CD8-positive, alpha-beta memory T cell (primary cell): ENCODE results near the gene IL17C. TPM values are rescaled to one million over a fixed set of nuclear protein-coding genes. Genes with fewer than 3 reads are reported as not detected.

Experiments used
- CTCF ChIA-PET: fragments of 350-600 bp; sonication (Branson Sonifier 250); formaldehyde crosslinking; loops from one replicate; lab custom pipeline; 2021; ENCODE audit warnings: antibody characterized with exemption; lab: Charles Lee
- POLR2A ChIA-PET: fragments of 350-600 bp; sonication (Branson Sonifier 250); formaldehyde crosslinking; loops from one replicate; lab custom pipeline; 2021; ENCODE audit warnings: antibody characterized with exemption; lab: Charles Lee
- DNase-seq, 5 donors: peaks; one replicate each; pipeline versions ENCODE4 v3.0.0 to v3.0.0-alpha.2; 2020 to 2022; ENCODE audit warnings: mixed read lengths in 1 of 5
- H3K27ac ChIP-seq: one replicate; pipeline ENCODE4 v1.7.0; 2013; ENCODE audit warnings: low read depth, mild to moderate bottlenecking, low read length, moderate library complexity
- H3K27me3 ChIP-seq: 2 replicates; pipeline ENCODE4 v1.7.0; 2013; ENCODE audit warnings: low read length, mild to moderate bottlenecking; ENCODE audit not compliant: insufficient read depth, poor library complexity, severe bottlenecking
- H3K36me3 ChIP-seq: 2 replicates; pipeline ENCODE4 v1.7.0; 2013; ENCODE audit warnings: mild to moderate bottlenecking, low read length, moderate library complexity; ENCODE audit not compliant: insufficient read depth
- H3K4me1 ChIP-seq: 2 replicates; pipeline ENCODE4 v1.7.0; 2013; ENCODE audit warnings: mild to moderate bottlenecking, low read length, moderate library complexity; ENCODE audit not compliant: insufficient read depth
- H3K4me3 ChIP-seq: 2 replicates; pipeline ENCODE4 v1.7.0; 2013; ENCODE audit warnings: mild to moderate bottlenecking, low read length
- H3K9me3 ChIP-seq: 2 replicates; pipeline ENCODE4 v1.7.0; 2013; ENCODE audit warnings: mild to moderate bottlenecking, low read length
- H3K27ac Mint-ChIP-seq, 8 donors: one replicate each; pipeline ENCODE4 v1.8.0; 2020 to 2021; ENCODE audit warnings: mixed read lengths in 8 of 8, mild to moderate bottlenecking in 6 of 8, inconsistent platforms in 3 of 8, moderate library complexity in 3 of 8
- H3K27me3 Mint-ChIP-seq, 2 donors: one replicate each; pipeline ENCODE4 v1.8.0; 2020 to 2021; ENCODE audit warnings: mixed read lengths in 2 of 2, mild to moderate bottlenecking in 1 of 2, moderate library complexity in 1 of 2
- H3K36me3 Mint-ChIP-seq, 3 donors: one replicate each; pipeline ENCODE4 v1.8.0; 2020 to 2021; ENCODE audit warnings: mixed read lengths in 3 of 3, inconsistent platforms in 1 of 3, mild to moderate bottlenecking in 1 of 3
- H3K4me1 Mint-ChIP-seq, 3 donors: one replicate each; pipeline ENCODE4 v1.8.0; 2020 to 2021; ENCODE audit warnings: mixed read lengths in 3 of 3, inconsistent platforms in 1 of 3, mild to moderate bottlenecking in 1 of 3
- H3K4me3 Mint-ChIP-seq, 7 donors: one replicate each; pipeline ENCODE4 v1.8.0; 2020 to 2021; ENCODE audit warnings: mixed read lengths in 7 of 7, mild to moderate bottlenecking in 6 of 7, moderate library complexity in 4 of 7, inconsistent platforms in 2 of 7
- H3K9me3 Mint-ChIP-seq, 5 donors: one replicate each; pipeline ENCODE4 v1.8.0; 2020 to 2022; ENCODE audit warnings: mixed read lengths in 5 of 5, mild to moderate bottlenecking in 3 of 5, moderate library complexity in 2 of 5, inconsistent platforms in 1 of 5
- polyA plus RNA-seq: library from polyadenylated mRNA; unstranded; fragments of 300-500 nt; fragmentation: Illumina TruSeq; gene quantifications from one replicate; pipeline ENCODE4 v1.2.3, GENCODE V29; 2021
- total RNA-seq, 2 experiments: library from RNA; stranded (reverse); gene quantifications; one replicate each; pipeline ENCODE4 v1.2.3, GENCODE V29; 2021

Gene IL17C
- total and polyA plus RNA-seq, 3 experiments from 2014 or later = 0.22 TPM; not detected in 2

- Mint-ChIP-seq H3K9me3 (no peaks in the 10 kb centered on the region), H3K27me3 (no peaks in the 10 kb centered on the region)
These were observed 20.8 kb downstream of the IL17C start for GRCh38 chr16:88659160-88659559.

GRCh38 chr16:88661468-88661867 is 23.1 kb downstream of the IL17C start:
- H3K9me3 ChIP-seq = no peaks in the 10 kb centered on the region
- no peak overlapping the region for H3K27ac ChIP-seq
- no peaks in the 10 kb centered on the region for H3K27me3 Mint-ChIP-seq
- no peak overlapping the region for H3K4me3 ChIP-seq
- peak overlapping the region; percentile 50 to 94 (median 86) for H3K4me3 Mint-ChIP-seq
- peaks cover 14% of the 10 kb centered on the region for H3K4me1 ChIP-seq
- H3K4me1 Mint-ChIP-seq = peaks cover 16 to 28% (median 20%) of the 10 kb centered on the region in 3 donors
- ChIA-PET CTCF (interaction anchor here (1.5 kb wide), 1 partner anchor 9 kb away, joined by 5 read pairs; no protein-coding TSS in a partner anchor), POLR2A (interaction anchor here (3.1 kb wide), 1 partner anchor 40 kb away, joined by 13 read pairs; no protein-coding TSS in a partner anchor)
- no peaks in the 10 kb centered on the region for H3K9me3 Mint-ChIP-seq
- H3K27me3 ChIP-seq = no peaks in the 10 kb centered on the region
- H3K36me3 Mint-ChIP-seq = peaks cover 0 to 24% (median under 1%) of the 10 kb centered on the region in 3 donors
- H3K27ac Mint-ChIP-seq = peak overlapping the region in 6 of 8 donors; percentile 48 to 94 (median 86)
- no peak for DNase-seq
- H3K36me3 ChIP-seq = no peaks in the 10 kb centered on the region

More at GRCh38 chr16:88659160-88659559, 20.8 kb downstream of the IL17C start:
- Mint-ChIP-seq H3K4me1 (peaks cover 12 to 23% (median 15%) of the 10 kb centered on the region in 3 donors), H3K36me3 (peaks cover 0 to 37% (median 0%) of the 10 kb centered on the region in 3 donors), H3K4me3 (no peak overlapping the region), H3K27ac (peak overlapping the region in 1 of 8 donors; percentile 47)
- Histone ChIP-seq H3K9me3 (no peaks in the 10 kb centered on the region), H3K4me3 (no peak overlapping the region), H3K4me1 (peaks cover 11% of the 10 kb centered on the region), H3K27me3 (no peaks in the 10 kb centered on the region), H3K27ac (no peak overlapping the region), H3K36me3 (no peaks in the 10 kb centered on the region)
- POLR2A ChIA-PET = no interaction called here
- CTCF ChIA-PET = no interaction called here
- DNase-seq = no peak

- Mint-ChIP-seq H3K36me3 (peaks cover 0 to 20% (median 2%) of the 10 kb centered on the region in 3 donors), H3K27me3 (no peaks in the 10 kb centered on the region), H3K4me1 (peaks cover 18 to 28% (median 20%) of the 10 kb centered on the region in 3 donors), H3K27ac (peak overlapping the region; percentile 57 to 94 (median 90)), H3K9me3 (no peaks in the 10 kb centered on the region), H3K4me3 (peak overlapping the region; percentile 77 to 94 (median 92))
- Histone ChIP-seq H3K36me3 (no peaks in the 10 kb centered on the region), H3K9me3 (no peaks in the 10 kb centered on the region), H3K27ac (peak overlapping the region; percentile 91), H3K4me3 (peak overlapping the region; percentile 78), H3K27me3 (no peaks in the 10 kb centered on the region), H3K4me1 (peaks cover 14% of the 10 kb centered on the region)
- ChIA-PET POLR2A (interaction anchor here (1.2 to 3.1 kb wide), 2 partner anchors 29 to 39 kb away, joined by 3 to 13 read pairs; no protein-coding TSS in a partner anchor), CTCF (interaction anchor here (0.7 to 1.5 kb wide), 7 partner anchors 10 to 41 kb away, joined by 3 to 5 read pairs (median 3); no protein-coding TSS in a partner anchor)
- DNase-seq = no peak
These were observed 24.0 kb downstream of the IL17C start for GRCh38 chr16:88662222-88662842.

- peak within 1 kb of the TSS; percentile 78 for H3K4me3 ChIP-seq
- H3K4me1 ChIP-seq = peaks cover 14% of the 10 kb centered on the region
- Mint-ChIP-seq H3K27me3 (no peaks in the 10 kb centered on the region), H3K4me3 (peak within 1 kb of the TSS; percentile 92 to 97 (median 94)), H3K27ac (peak within 1 kb of the TSS; percentile 92 to 99 (median 96)), H3K36me3 (peaks cover 0 to 17% (median 2%) of the 10 kb centered on the region in 3 donors), H3K9me3 (no peaks in the 10 kb centered on the region), H3K4me1 (peaks cover 18 to 28% (median 20%) of the 10 kb centered on the region in 3 donors)
- ChIA-PET CTCF (interaction anchor here (0.7 to 1.6 kb wide), 10 partner anchors 11 to 43 kb away, joined by 3 to 5 read pairs (median 3); no protein-coding TSS in a partner anchor), POLR2A (interaction anchor here (1.1 to 3.1 kb wide), 3 partner anchors 30 to 43 kb away, joined by 3 to 13 read pairs (median 4); no protein-coding TSS in a partner anchor)
- peak; percentile 94 to 98 (median 95) for DNase-seq
- no peaks in the 10 kb centered on the region for H3K36me3 ChIP-seq
- H3K9me3 ChIP-seq = no peaks in the 10 kb centered on the region
- no peaks in the 10 kb centered on the region for H3K27me3 ChIP-seq
- peak within 1 kb of the TSS; percentile 91 for H3K27ac ChIP-seq
These were observed 24.7 kb downstream of the IL17C start, which contains the start of gene MVD for GRCh38 chr16:88662843-88663606. TSS of gene MVD (minus strand) at chr16:88663091. CDS start at chr16:88663080, 11 bp downstream.

DNA sequence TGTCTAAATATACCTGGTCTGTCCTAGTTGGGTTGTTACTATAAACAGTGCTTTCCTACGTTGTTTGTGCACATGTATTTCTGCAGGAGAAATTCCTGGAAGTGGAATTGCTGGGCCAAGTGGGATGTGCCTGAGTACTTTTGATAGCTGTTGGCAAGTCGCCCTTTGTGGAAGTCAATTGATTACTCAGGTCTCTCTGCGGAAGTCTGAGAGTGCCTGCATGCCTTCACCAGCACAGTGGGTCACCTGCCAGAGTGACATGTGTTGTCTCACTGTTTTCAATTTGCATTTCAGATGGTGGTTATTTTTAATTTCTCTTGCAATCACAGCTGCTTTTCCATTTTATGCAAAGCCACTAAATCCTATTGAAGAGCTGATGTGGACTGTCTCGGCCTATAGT is 26.8 kb downstream of the IL17C start:
- Histone ChIP-seq H3K27ac (no peak overlapping the region), H3K36me3 (no peaks in the 10 kb centered on the region), H3K27me3 (no peaks in the 10 kb centered on the region), H3K4me1 (peaks cover 14% of the 10 kb centered on the region), H3K9me3 (no peaks in the 10 kb centered on the region), H3K4me3 (no peak overlapping the region)
- CTCF ChIA-PET = interaction anchor here (1.0 to 1.4 kb wide), 3 partner anchors 72 to 119 kb away, joined by 3 to 4 read pairs (median 3); no protein-coding TSS in a partner anchor
- peak overlapping the region in 5 of 8 donors; percentile 12 to 71 (median 33) for H3K27ac Mint-ChIP-seq
- peak overlapping the region; percentile 36 to 87 (median 58) for H3K4me3 Mint-ChIP-seq
- DNase-seq = no peak
- POLR2A ChIA-PET = no interaction called here
- H3K9me3 Mint-ChIP-seq = no peaks in the 10 kb centered on the region
- H3K4me1 Mint-ChIP-seq = peaks cover 18 to 28% (median 20%) of the 10 kb centered on the region in 3 donors
- no peaks in the 10 kb centered on the region for H3K27me3 Mint-ChIP-seq
- H3K36me3 Mint-ChIP-seq = peaks cover 0 to 12% (median 2%) of the 10 kb centered on the region in 3 donors

DNA sequence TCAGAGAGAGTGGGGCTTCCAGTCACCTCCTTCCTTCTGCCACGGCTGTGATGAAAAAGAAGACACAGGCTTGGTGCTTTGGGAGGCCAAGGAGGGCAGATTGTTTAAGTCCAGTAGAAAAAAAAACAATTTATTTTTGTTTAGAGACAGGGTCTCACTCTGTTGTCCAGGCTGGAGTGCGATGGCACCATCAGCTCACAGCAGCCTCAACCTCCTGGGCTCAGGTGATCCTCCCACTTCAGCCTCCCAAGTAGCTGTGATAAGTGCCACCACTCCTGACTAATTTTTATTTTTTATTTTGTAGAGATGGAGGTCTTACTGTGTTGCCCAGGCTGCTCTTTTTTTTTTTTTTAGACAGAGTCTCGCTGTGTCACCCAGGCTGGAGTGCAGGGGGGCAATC is 27.2 kb downstream of the IL17C start:
- peaks cover 18 to 28% (median 20%) of the 10 kb centered on the region in 3 donors for H3K4me1 Mint-ChIP-seq
- DNase-seq = no peak
- Histone ChIP-seq H3K27me3 (no peaks in the 10 kb centered on the region), H3K36me3 (no peaks in the 10 kb centered on the region), H3K27ac (no peak overlapping the region), H3K9me3 (no peaks in the 10 kb centered on the region), H3K4me3 (no peak overlapping the region), H3K4me1 (peaks cover 14% of the 10 kb centered on the region)
- no peaks in the 10 kb centered on the region for H3K9me3 Mint-ChIP-seq
- H3K27me3 Mint-ChIP-seq = no peaks in the 10 kb centered on the region
- ChIA-PET CTCF (interaction anchor here (0.8 to 1.0 kb wide), 2 partner anchors 46 to 118 kb away, joined by 3 read pairs; no protein-coding TSS in a partner anchor), POLR2A (no interaction called here)
- peak overlapping the region in 2 of 8 donors; percentile 26 to 71 for H3K27ac Mint-ChIP-seq
- H3K36me3 Mint-ChIP-seq = peaks cover 0 to 12% (median 2%) of the 10 kb centered on the region in 3 donors
- peak overlapping the region in 1 of 7 donors; percentile 87 for H3K4me3 Mint-ChIP-seq

DNA sequence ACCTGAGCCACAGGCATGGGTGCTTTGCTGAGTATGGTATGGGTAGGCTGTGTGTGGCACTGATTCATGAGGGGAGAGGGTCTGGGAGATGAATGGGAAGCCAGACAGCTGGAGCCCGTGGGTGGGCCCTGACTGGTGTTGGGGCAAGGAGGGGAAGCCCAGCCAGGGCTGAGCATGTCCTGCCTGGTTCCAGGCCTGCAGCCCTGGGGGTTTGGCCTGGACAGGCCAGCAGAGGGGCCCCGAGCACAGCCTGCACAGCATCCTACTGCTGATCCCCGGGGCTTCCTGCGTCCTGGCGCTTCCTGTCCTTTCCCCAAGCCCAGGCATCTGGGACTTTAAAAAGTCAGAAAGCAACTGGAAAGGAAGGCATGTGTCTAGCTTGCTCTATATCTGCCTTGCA is 29.1 kb downstream of the IL17C start:
- CTCF ChIA-PET = no interaction called here

More for the DNA sequence above, 29.1 kb downstream of the IL17C start:
- POLR2A ChIA-PET = interaction anchor here (0.7 to 1.4 kb wide), 2 partner anchors 48 to 51 kb away, joined by 3 read pairs; no protein-coding TSS in a partner anchor
- H3K4me3 Mint-ChIP-seq = no peak overlapping the region
- H3K27ac Mint-ChIP-seq = peak overlapping the region in 3 of 8 donors; percentile 25 to 66 (median 45)
- H3K4me1 Mint-ChIP-seq = peaks cover 6 to 14% (median 8%) of the 10 kb centered on the region in 3 donors
- no peaks in the 10 kb centered on the region for H3K27me3 ChIP-seq
- DNase-seq = no peak
- H3K9me3 Mint-ChIP-seq = no peaks in the 10 kb centered on the region
- H3K27ac ChIP-seq = no peak overlapping the region
- peaks cover 8% of the 10 kb centered on the region for H3K4me1 ChIP-seq
- H3K36me3 ChIP-seq = no peaks in the 10 kb centered on the region
- peaks cover 0 to 8% (median 2%) of the 10 kb centered on the region in 3 donors for H3K36me3 Mint-ChIP-seq
- no peak overlapping the region for H3K4me3 ChIP-seq
- no peaks in the 10 kb centered on the region for H3K9me3 ChIP-seq
- no peaks in the 10 kb centered on the region for H3K27me3 Mint-ChIP-seq
